HUES64 (cell line): ENCODE data around the gene MYOCD.

ENCODE experiments used
- H3K27ac ChIP-seq: 2 replicates; pipeline ENCODE4 v1.7.0; 2013; ENCODE audit warnings: low read depth, low read length, inconsistent platforms
- H3K27me3 ChIP-seq: 2 replicates; pipeline ENCODE4 v1.6.1; 2013; ENCODE audit warnings: mild to moderate bottlenecking, low read length; ENCODE audit not compliant: insufficient read depth
- H3K36me3 ChIP-seq: 2 replicates; pipeline ENCODE4 v1.6.1; 2013; ENCODE audit warnings: mild to moderate bottlenecking, low read length; ENCODE audit not compliant: insufficient read depth
- H3K4me1 ChIP-seq: 2 replicates; pipeline ENCODE4 v1.6.1; 2013; ENCODE audit warnings: mild to moderate bottlenecking, low read length, moderate library complexity; ENCODE audit not compliant: insufficient read depth
- H3K4me3 ChIP-seq: 2 replicates; pipeline ENCODE4 v1.5.1; 2013; ENCODE audit warnings: mild to moderate bottlenecking, low read length, moderate library complexity
- H3K9ac ChIP-seq: 2 replicates; pipeline ENCODE4 v1.6.1; 2013; ENCODE audit warnings: mild to moderate bottlenecking, low read depth, low read length
- H3K9me3 ChIP-seq: 2 replicates; pipeline ENCODE4 v1.6.1; 2013; ENCODE audit warnings: low read depth, low read length; ENCODE audit not compliant: insufficient read depth
- WGBS: fragments of 150-250, 120-280 bp; methylation state at CpG from one replicate; pipeline ENCODE4 v1.1.7; 2013; ENCODE audit warnings: missing lambda C conversion rate; 5-methylcytosine and 5-hydroxymethylcytosine counted together

The MYOCD gene

GRCh38 chr17:12671906-12672305, 6.2 kb downstream of the MYOCD start:
- 100% methylated on average over 1 of the region's 2 CpGs for WGBS
- Histone ChIP-seq H3K4me3 (no peak overlapping the region), H3K36me3 (no peaks in the 10 kb centered on the region), H3K9ac (no peak overlapping the region), H3K27me3 (peaks cover 2% of the 10 kb centered on the region), H3K27ac (no peak overlapping the region), H3K9me3 (no peaks in the 10 kb centered on the region), H3K4me1 (no peaks in the 10 kb centered on the region)

GRCh38 chr17:12672947-12673346, 7.3 kb downstream of the MYOCD start:
- Histone ChIP-seq H3K4me3 (no peak overlapping the region), H3K36me3 (no peaks in the 10 kb centered on the region), H3K4me1 (no peaks in the 10 kb centered on the region), H3K9ac (no peak overlapping the region), H3K27ac (no peak overlapping the region), H3K27me3 (no peaks in the 10 kb centered on the region), H3K9me3 (no peaks in the 10 kb centered on the region)
- whole genome bisulfite sequencing: 92% methylated on average over 2 of the region's 2 CpGs

- H3K9me3 ChIP-seq: no peaks in the 10 kb centered on the region
- no peaks in the 10 kb centered on the region for H3K36me3 ChIP-seq
- H3K4me1 ChIP-seq: no peaks in the 10 kb centered on the region
- H3K27me3 ChIP-seq: no peaks in the 10 kb centered on the region
- 90% methylated on average over 3 of the region's 3 CpGs for WGBS
- H3K9ac ChIP-seq: no peak overlapping the region
- no peak overlapping the region for H3K27ac ChIP-seq
- no peak overlapping the region for H3K4me3 ChIP-seq
These were observed 8.1 kb downstream of the MYOCD start for GRCh38 chr17:12673788-12674187.

GRCh38 chr17:12680407-12680897, 14.8 kb downstream of the MYOCD start:
- Histone ChIP-seq H3K9ac (no peak overlapping the region), H3K4me3 (no peak overlapping the region), H3K36me3 (no peaks in the 10 kb centered on the region), H3K27ac (no peak overlapping the region), H3K4me1 (no peaks in the 10 kb centered on the region), H3K9me3 (no peaks in the 10 kb centered on the region), H3K27me3 (no peaks in the 10 kb centered on the region)
- WGBS: 91% methylated on average over 14 of the region's 14 CpGs

GRCh38 chr17:12680993-12681392, 15.3 kb downstream of the MYOCD start:
- H3K4me1 ChIP-seq: no peaks in the 10 kb centered on the region
- H3K9me3 ChIP-seq: no peaks in the 10 kb centered on the region
- WGBS: 98% methylated on average over 5 of the region's 5 CpGs
- no peak overlapping the region for H3K27ac ChIP-seq
- no peaks in the 10 kb centered on the region for H3K27me3 ChIP-seq
- no peak overlapping the region for H3K9ac ChIP-seq
- H3K36me3 ChIP-seq: no peaks in the 10 kb centered on the region
- H3K4me3 ChIP-seq: no peak overlapping the region

GRCh38 chr17:12683299-12683698, 17.6 kb downstream of the MYOCD start:
- Histone ChIP-seq H3K4me3 (no peak overlapping the region), H3K36me3 (no peaks in the 10 kb centered on the region), H3K9me3 (no peaks in the 10 kb centered on the region), H3K27ac (no peak overlapping the region), H3K4me1 (no peaks in the 10 kb centered on the region), H3K27me3 (no peaks in the 10 kb centered on the region), H3K9ac (no peak overlapping the region)
- WGBS: 93% methylated on average over 10 of the region's 10 CpGs

- WGBS: 94% methylated on average over 1 of the region's 1 CpG
- H3K27me3 ChIP-seq: no peaks in the 10 kb centered on the region
- H3K9ac ChIP-seq: no peak overlapping the region
- H3K9me3 ChIP-seq: no peaks in the 10 kb centered on the region
- H3K27ac ChIP-seq: no peak overlapping the region
- H3K36me3 ChIP-seq: no peaks in the 10 kb centered on the region
- no peaks in the 10 kb centered on the region for H3K4me1 ChIP-seq
- H3K4me3 ChIP-seq: no peak overlapping the region
These were observed 20.8 kb downstream of the MYOCD start for GRCh38 chr17:12686486-12686885.

GRCh38 chr17:12688382-12688781, 22.7 kb downstream of the MYOCD start:
- Histone ChIP-seq H3K9me3 (no peaks in the 10 kb centered on the region), H3K27ac (no peak overlapping the region), H3K36me3 (no peaks in the 10 kb centered on the region), H3K9ac (no peak overlapping the region), H3K4me3 (no peak overlapping the region), H3K4me1 (no peaks in the 10 kb centered on the region), H3K27me3 (no peaks in the 10 kb centered on the region)
- 92% methylated on average over 3 of the region's 3 CpGs for WGBS

GRCh38 chr17:12691173-12691572, 25.5 kb downstream of the MYOCD start:
- Histone ChIP-seq H3K27ac (no peak overlapping the region), H3K9me3 (no peaks in the 10 kb centered on the region), H3K9ac (no peak overlapping the region), H3K4me1 (no peaks in the 10 kb centered on the region), H3K4me3 (no peak overlapping the region), H3K27me3 (no peaks in the 10 kb centered on the region), H3K36me3 (no peaks in the 10 kb centered on the region)
- 91% methylated on average over 6 of the region's 6 CpGs for WGBS

GRCh38 chr17:12693640-12694039, 27.9 kb downstream of the MYOCD start:
- Histone ChIP-seq H3K4me3 (no peak overlapping the region), H3K27ac (no peak overlapping the region), H3K4me1 (no peaks in the 10 kb centered on the region), H3K9ac (no peak overlapping the region), H3K9me3 (no peaks in the 10 kb centered on the region), H3K36me3 (no peaks in the 10 kb centered on the region), H3K27me3 (no peaks in the 10 kb centered on the region)
- WGBS: 100% methylated on average over 1 of the region's 1 CpG

- Histone ChIP-seq H3K4me1 (peaks cover 9% of the 10 kb centered on the region), H3K27ac (peak overlapping the region; percentile 45; the same call in 1 of the 2 replicates), H3K27me3 (no peaks in the 10 kb centered on the region), H3K36me3 (no peaks in the 10 kb centered on the region), H3K4me3 (no peak overlapping the region), H3K9ac (0 out of 2 replicates have a peak overlapping the region, but pooled peaks have one; percentile 36), H3K9me3 (no peaks in the 10 kb centered on the region)
- WGBS: 64% methylated on average over 4 of the region's 4 CpGs
These were observed 40.4 kb downstream of the MYOCD start for GRCh38 chr17:12706070-12706469.

GRCh38 chr17:12709063-12709462, 43.4 kb downstream of the MYOCD start:
- Histone ChIP-seq H3K4me1 (peaks cover 9% of the 10 kb centered on the region), H3K27me3 (no peaks in the 10 kb centered on the region), H3K36me3 (no peaks in the 10 kb centered on the region), H3K9ac (no peak overlapping the region), H3K27ac (no peak overlapping the region), H3K9me3 (no peaks in the 10 kb centered on the region), H3K4me3 (no peak overlapping the region)
